ENCODE results near the gene PTGIS.

The PTGIS gene

GRCh38 chr20:49560186-49560585, 7.8 kb downstream of the PTGIS start:
- no peak for DNase-seq (ENCODE audit: low spot score)

GRCh38 chr20:49559411-49560081, 8.4 kb downstream of the PTGIS start:
- DNase-seq (ENCODE audit: low spot score): no peak

- no peak for DNase-seq (ENCODE audit: low spot score)
Observed at GRCh38 chr20:49558826-49559225, 9.1 kb downstream of the PTGIS start.

GRCh38 chr20:49557449-49557848, 10.5 kb downstream of the PTGIS start:
- no peak for DNase-seq (ENCODE audit: low spot score)

GRCh38 chr20:49556621-49557020, 11.3 kb downstream of the PTGIS start:
- no peak for DNase-seq (ENCODE audit: low spot score)

- DNase-seq (ENCODE audit: low spot score): no peak
Observed at GRCh38 chr20:49549801-49550551, 18.0 kb downstream of the PTGIS start.

GRCh38 chr20:49548371-49548947, 19.5 kb downstream of the PTGIS start:
- no peak for DNase-seq (ENCODE audit: low spot score)

- no peak for DNase-seq (ENCODE audit: low spot score)
Observed at GRCh38 chr20:49545572-49545971, 22.4 kb downstream of the PTGIS start.

- no peak for DNase-seq (ENCODE audit: low spot score)
Observed at GRCh38 chr20:49544535-49544934, 23.4 kb downstream of the PTGIS start.

GRCh38 chr20:49543858-49544437, 24.0 kb downstream of the PTGIS start:
- no peak for DNase-seq (ENCODE audit: low spot score)

- DNase-seq (ENCODE audit: low spot score): no peak
Observed at GRCh38 chr20:49543071-49543857, 24.7 kb downstream of the PTGIS start.

GRCh38 chr20:49542514-49542991, 25.4 kb downstream of the PTGIS start:
- no peak for DNase-seq (ENCODE audit: low spot score)

- DNase-seq (ENCODE audit: low spot score): peak; percentile 77
Observed at GRCh38 chr20:49541733-49542513, 26.0 kb downstream of the PTGIS start.

GRCh38 chr20:49540687-49541435, 27.1 kb downstream of the PTGIS start:
- no peak for DNase-seq (ENCODE audit: low spot score)

- no peak for DNase-seq (ENCODE audit: low spot score)
Observed at GRCh38 chr20:49540232-49540620, 27.7 kb downstream of the PTGIS start.

GRCh38 chr20:49539481-49540231, 28.3 kb downstream of the PTGIS start:
- no peak for DNase-seq (ENCODE audit: low spot score)

- no peak for DNase-seq (ENCODE audit: low spot score)
Observed at GRCh38 chr20:49538950-49539349, 29.0 kb downstream of the PTGIS start.

GRCh38 chr20:49534255-49534712, 33.7 kb downstream of the PTGIS start:
- peak; percentile 75 for DNase-seq (ENCODE audit: low spot score)

GRCh38 chr20:49532285-49532946, 35.5 kb downstream of the PTGIS start:
- no peak for DNase-seq (ENCODE audit: low spot score)
